HG02870 (cell line): ENCODE results near the gene MACROD2.

Experiments used
- ATAC-seq: cut with Tn5 transposase; IDR thresholded peaks from one replicate; pipeline ENCODE4 v1.9.1; 2021; ENCODE audit warnings: mild to moderate bottlenecking, moderate library complexity; ENCODE audit not compliant: unreplicated experiment

Gene MACROD2

DNA sequence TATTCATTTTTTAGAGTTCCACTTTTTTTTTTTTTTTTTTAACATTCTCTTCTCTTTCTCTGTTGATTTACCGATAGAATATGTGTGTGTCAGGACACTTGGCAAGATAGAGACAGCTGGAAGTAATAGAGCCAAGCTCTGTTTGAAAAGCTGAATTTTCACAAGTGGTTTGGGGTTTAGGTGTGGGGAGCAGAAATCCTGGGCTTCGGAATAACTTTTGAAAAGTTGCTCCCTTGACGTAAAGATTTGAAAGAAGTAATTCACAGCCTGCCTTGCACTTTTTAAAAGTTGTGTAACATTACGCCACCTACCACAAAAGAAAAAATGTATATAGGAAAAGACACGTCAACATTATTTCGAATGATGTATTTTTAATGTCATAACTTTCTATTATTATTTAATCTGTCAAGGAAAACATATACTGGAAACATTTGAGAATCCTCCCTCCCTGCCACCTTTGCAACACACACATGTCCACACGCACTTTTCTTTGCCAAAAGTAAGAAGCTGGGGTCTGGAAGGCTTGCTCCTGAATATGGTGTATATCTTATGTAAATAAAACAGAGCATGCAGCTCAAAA lies 1660.1 kb downstream of the MACROD2 start:
- ATAC-seq: no peak

DNA sequence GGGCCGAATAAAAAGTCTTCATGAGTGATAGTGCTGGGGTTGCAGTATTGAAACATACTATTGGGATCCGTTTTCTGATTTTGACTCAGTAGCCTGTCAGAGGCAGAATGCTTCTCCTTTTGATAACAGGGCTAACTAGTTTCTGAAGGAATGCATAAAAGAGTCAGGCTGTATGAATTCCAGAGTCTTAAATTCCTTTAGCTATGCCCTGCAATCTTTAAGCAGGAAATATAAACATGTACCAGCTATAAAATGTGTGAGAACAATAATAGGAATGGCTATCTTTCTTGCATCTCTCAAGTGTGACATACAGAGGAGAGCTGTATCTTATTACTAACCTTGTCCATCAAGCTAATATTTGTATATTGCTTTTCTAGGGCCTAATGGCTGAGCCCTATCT lies 1660.8 kb downstream of the MACROD2 start:
- ATAC-seq: no peak

DNA sequence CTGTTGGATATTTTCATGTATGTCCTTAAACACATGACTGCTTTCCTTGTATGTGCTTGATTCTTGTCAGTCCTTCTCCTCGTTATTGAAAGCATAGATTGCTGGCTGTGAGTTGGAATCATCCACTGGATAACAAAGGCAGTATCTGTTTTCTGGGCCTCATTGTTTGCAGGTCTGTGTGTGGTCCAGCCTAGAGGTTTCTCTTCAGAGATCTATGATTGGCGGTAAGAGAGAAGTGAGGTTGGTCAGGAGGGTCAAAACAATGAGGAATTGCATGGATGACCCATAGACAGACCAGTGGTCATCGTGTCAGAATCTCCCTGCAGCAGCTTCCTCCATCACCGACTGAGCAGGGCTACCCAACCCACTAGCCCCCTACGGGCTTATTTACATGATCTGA lies 1663.0 kb downstream of the MACROD2 start:
- ATAC-seq: no peak

DNA sequence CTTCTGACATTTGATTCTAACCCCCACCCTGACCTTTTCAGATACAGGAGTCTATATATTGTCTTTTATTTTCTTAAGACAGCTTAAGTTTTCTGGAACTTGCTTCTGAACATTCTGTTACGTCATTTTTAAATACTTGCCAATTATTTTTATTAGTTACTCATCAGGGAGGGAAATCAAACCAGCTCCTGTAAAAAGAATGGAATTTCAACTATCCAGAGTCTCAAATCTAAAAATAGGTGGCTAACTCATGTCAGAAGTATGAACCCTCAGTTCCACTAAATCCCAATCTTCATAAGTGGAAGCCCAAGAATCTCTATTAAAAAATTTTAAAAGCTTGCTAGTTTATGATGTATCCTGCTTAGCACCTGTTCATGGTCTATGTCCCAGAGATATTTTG lies 1677.9 kb downstream of the MACROD2 start:
- no peak for ATAC-seq

DNA sequence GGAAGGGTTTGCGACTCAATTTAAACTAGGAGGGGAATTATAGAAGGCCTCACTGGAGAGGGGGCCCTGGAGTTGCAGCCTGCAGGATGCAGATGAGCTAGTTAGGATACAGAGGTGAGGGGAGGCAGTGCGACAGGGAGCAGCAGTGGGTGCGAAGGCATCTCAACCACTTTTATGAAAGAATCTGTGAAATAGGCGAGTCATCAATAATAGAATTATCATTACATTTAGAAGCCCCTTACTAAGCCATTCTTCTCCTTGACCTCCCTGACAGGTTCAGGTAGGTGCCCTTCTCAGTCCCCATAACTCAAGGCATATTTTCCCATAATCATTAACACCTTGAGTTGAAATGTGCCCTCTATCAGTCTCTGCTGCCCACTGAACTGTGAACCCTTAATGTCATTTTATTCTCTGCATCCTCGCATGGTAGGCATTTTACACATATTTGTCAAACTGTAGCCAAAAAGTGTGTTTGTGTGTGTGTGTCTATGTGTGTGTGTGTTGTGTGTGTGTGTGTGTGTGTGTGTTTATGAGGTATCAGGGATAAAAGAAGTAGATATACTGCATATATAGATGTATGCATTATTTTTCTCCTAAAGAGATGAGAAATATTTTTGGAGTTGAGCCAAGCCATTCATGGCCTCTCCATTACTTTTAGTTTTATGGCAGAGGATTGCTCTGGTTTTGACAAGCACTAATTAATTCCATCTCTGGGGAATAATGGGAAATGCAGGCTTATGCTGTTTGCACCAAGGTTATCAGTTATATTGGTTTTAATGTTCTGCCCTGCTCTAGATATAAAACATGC lies 1679.1 kb downstream of the MACROD2 start:
- no peak for ATAC-seq

DNA sequence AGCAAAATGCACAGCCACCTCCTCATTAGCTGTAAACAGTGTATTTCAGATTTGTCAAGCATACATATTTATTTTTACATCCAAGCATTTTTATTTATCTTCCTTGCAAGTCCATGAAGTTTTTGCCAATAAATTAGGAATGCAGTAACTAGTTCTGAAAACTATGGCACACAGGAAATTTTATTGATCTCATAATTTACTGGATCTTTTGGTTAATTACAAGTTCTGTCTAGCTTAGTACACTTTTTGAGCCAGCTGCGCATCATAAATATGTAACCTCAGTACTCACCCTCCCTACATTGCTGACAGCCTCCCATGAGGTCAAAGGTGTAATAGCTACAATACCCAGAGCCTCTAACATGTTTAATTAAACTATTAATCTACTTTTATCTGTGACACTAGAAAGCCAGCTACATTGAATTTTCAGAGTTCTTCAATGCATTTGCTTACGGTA lies 1679.8 kb downstream of the MACROD2 start:
- ATAC-seq: no peak

DNA sequence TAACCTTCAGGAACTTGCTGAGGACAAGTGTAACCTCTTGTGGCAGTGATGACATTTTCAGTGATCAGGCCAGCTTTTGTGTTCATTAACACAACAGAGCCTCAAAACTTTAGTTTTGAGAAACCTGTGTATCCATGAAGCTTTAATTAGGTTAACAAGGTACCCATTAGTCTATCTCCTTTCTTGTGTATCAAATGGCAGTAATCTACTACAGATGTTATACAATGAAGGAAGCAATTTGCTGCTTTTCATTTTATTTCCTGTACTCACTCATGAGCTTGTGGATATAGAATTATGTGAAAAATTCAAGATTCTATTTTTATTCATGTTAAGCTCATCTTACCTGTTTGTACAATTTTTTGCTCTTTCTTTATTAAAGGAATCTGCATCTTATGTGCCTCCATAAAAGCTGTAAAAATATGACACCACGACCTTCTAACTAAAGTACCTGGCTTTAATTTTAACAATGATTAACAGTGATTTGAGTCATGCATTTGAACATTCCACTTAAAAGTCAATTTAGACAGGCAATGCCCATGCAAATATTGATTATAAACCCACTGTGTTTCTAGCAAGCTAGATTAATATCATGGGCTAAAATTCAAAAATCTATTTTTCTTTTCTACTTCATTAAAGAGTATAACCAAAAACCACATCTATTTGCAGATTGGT lies 1680.6 kb downstream of the MACROD2 start:
- ATAC-seq: no peak

DNA sequence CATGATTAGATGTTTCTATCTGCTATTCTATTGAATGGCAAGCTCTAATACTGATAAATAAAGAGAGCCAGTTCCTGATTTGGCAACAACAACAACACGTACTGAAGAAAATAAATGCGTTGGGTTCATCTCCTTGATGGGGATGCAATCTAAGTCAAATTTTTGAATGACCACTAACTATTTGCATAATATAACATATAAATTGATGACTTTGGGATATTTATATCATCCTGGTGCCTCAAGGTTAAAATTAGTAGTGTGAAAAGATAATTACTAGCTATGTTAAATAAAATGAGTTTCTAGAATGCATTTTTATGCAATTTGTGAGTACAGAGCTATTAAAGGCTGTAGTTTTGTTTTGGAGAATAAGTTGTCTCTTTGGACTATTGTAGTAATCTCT lies 1681.5 kb downstream of the MACROD2 start:
- ATAC-seq: no peak

DNA sequence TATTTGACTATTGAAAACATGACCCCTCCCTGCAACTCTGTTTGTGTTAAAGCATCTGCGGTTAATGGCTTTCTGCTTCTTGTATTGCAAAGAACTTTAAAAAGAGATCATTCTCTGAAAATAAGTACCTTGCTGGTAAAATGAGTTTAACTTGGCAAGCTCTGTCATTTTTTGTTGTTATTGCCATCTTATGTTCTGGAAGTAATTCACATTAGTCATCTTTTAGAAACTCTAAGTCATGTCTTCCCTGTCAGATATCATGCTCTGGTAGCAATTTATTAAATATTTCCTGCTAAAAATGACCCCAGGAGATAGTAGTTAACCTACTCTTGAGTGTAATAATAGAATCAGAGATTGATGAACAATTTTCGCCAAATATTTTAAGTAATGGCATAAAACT lies 1687.4 kb downstream of the MACROD2 start:
- no peak for ATAC-seq

DNA sequence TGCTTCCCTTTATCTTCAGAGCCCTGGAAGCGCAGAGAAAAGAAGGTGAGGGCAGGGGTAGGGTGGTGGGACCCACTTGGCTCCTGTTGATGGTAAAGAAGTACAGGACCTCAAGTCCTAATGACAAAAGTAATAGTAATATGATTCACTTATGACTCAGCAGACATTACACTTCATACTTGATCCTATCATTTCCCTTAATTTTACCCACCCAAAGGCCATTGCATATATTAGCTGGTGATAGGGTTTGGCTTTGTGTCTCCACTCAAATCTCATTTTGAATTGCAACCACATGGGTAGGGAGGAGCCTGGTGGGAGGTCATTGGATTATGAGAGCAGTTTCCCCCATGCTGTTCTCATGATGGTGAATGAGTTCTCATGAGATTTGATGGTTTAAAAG lies 1697.3 kb downstream of the MACROD2 start:
- no peak for ATAC-seq

DNA sequence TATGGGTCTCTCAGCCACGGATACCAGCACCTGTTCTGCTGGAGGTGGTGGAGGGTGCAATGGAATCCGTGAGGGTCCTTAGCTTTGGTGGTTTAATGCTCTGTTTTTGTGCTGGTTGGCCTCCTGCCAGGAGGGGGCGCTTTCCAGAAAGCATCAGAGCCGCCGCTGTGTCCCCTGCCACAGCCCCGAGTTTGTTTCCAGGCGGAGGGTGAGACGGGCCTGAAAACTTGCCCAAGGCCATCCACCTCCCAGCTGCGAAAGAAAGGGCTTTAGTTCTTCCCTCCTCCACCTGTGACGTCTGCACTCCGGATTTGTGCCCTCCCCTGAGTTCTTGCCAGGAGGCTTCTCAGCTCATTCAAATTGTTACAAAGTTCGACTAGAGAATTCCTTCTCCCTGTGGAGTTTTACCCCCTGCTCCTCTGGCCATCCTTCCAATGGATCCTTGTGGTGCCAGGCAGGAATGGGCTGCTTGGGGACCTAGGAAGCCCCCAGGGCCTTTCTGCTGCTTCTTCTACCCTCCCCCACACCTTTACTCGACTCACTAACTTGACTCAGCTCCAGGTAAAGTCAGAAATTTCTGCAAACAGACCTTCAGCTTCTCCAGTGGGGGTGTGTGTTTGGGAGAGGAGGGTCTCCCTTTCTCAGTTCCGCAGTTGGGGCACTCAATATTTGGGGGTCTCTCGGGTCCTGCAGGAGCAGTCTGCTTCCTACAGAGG lies 1704.3 kb downstream of the MACROD2 start:
- ATAC-seq: no peak

DNA sequence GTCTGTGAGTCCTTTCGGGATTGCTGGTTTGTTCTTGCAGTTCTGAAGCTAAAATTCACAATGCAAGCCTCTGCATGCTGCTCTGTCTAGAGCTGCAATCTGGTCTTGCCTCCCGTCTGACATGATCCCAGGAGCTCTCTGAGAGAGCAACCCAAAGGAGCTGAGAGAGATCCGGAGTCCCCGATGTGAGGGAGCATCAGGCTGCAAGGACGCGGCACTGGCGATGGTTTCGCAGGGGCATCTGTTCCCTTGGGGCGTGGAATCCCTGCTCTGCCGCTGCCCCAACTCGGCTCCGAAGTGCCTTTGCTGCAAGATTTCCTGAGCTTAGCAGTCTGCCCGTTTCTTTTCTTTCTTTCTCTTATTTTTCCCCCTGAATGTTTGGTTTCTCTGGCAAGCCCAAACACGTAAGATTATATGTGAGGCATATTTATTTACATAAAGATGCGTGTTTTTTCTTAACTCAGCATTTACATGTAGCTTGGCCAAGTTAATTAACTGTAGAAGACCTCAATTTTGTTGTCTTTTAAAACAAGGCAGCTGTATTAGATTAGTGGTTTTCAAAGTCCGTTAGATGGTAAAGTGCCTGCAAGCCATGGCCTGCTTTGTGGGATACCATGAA lies 1704.9 kb downstream of the MACROD2 start:
- no peak for ATAC-seq

DNA sequence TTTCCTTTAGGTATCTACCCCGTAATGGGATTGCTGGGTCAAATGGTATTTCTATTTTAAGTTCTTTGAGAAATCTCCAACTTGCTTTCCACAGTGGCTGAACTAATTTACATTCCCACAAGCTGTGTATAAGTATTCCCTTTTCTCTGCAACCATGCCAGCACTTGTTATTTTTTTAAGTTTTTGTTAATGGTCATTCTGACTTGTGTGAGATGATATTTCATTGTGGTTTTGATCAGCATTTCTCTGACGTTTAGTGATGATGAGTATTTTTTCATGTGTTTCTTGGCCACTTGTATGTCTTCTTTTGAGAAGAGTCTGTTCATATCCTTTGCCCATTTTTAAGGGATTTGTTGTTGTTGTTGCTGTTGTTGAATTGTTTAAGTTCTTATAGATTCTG lies 1706.8 kb downstream of the MACROD2 start:
- no peak for ATAC-seq

DNA sequence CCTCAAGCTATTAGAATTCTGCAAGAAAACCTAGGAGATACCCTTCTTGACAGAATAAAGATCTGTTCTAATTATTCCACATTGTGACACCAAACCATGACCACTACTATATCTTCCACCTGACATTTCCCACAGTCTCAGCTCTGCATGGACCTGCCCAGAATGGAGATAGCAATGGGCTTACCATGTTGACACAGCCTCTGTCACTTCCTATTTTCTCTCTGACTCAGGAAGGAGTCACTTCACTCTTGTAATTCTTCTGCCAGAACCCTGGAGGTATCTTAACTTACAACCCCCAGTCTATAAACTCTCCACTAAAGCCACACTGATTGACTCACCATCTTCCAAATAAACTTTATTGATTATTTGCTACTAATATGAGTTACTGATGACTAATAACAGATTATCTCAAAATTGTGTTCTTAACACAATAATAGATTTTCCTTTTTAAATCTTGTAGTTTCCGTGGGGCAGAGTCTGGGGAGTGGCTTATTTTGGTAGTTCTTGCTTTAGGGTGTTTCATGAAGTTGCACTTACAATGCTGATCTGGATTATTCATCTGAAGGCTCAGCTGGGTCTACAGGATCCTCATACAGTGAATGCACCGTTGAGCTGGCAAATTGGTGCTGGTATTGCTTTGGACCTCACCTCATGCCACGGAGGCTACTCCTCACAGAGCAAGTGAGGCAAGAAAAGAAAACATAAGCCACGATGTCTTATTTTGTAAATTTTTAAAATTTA lies 1708.0 kb downstream of the MACROD2 start:
- no peak for ATAC-seq

DNA sequence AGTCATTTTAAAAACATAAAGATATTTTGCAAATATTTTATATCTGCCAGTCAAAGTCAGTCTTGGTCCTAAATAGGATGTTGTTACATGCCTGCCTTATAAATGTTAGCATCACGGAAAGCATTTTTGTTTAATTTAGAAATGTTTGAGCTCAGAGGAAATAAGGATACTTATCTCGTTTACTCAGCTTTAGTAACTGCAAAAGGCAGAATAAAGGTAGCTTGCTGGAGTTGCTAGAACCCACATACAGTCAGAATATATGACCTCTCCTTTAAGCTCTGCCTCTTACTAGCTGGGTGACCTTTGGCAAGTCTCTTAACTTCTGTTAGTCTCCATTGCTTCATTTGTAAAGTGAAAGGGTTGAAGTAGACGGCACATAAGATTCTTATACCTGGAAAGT lies 1710.7 kb downstream of the MACROD2 start:
- ATAC-seq: no peak

DNA sequence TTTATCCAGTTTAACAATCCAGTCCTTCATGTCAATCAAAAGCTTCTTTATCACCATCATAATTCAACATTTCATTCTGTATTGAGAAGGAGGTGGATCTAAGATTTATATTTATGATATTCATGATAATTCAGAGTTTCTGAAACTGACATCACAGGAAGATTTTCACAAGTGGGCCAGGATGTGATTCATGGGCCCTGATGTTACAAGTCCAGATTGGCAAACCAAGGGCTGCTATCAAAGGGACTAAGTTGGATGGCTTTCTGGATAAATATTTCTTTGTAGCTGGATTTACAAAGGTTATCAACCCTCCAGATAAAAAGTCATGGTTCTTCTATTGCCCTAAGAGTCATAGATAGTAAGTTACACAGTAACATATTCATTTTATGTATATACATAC lies 1711.4 kb downstream of the MACROD2 start:
- ATAC-seq: no peak

DNA sequence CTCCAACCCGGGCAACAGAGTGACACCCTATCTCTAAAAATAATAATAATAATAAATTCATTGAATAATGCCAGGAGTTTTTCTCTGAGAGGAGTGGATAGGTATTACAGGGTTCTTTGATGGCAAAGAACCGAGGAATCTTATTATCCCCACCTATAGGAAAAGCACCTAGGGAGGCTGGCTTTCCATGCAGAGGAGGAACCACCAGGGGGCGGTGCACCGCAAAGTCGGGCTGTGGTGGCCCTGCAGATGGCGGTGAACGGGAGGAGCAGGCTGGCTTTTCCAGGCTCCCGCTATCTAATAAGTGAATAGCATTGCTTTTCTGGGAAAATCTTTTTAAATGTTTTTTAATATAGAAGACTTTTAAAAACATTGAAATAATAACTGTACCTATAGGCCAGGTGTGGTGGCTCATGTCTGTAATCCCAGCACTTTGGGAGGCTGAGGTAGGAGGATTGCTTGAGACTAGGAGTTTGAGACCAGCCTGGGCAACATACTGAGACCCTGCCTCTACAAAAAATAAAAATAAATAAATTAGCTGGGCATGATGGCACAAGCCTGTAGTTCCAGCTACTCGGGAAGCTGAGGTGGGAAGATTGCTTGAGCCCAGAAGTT lies 1713.8 kb downstream of the MACROD2 start:
- peak; percentile 66 for ATAC-seq

DNA sequence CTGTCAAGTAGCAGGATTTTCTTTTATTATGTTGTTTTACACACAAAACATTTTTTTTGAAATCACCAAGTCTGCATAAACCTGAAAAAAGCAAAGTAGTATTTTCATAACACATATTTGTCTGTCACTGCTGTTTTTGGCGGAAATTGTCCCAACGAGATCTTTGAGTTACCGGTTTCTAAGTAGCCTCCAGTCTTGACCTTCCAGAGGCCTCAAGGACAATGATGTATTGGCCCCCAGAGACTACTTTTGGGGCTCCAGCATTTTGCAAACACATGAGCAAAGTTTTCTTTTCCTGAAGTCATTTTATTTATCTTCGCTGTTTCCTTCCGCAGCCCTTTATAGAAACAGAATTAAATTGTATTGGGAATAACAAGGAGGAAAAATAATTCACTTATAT lies 1715.3 kb downstream of the MACROD2 start:
- ATAC-seq: no peak

DNA sequence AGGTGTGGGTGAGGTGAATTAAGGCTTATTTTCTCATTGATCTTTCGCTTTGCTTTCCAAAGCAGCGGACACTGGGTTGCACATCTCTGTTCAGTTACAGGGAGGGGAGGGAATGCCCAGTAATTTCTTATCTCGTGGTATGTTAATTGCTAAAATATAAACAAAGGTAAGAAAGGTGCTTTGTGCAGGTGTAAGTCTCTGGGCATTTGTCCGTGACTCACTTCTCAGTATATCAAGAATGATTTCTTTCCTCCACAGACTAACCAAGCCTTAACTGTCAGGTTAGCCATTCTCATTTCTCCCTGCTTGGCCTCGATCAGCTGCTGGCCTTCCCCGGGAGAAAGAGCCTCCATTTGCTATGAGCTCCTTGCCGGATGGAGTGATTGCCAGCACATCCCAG lies 1715.9 kb downstream of the MACROD2 start:
- ATAC-seq: no peak

DNA sequence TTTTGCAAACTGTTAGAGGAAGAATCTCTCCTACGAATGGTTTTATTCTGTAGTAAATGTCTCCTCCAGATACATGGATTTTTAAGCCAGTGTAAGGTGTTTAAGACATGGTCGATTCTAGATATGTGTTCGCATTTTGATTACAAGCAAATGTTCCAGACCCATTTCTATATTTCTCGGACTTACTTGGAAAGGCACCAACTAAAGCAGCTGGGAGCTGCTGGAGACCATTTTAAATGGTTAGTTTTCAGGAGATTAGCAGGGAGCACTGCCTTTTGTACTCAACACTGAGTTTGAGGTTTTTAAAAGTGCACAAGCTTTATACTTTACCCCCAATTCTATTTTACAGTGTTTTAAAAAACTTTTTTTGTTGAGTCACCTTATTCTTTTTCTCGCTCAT lies 1720.9 kb downstream of the MACROD2 start:
- no peak for ATAC-seq
